ENCODE data around the gene OGA. TPM values are rescaled to one million over a fixed set of nuclear protein-coding genes. Genes with fewer than 3 reads are reported as not detected.

The OGA gene
- total and polyA plus RNA-seq, 10 donors = 65.7 to 234 (median 162) TPM

DNA sequence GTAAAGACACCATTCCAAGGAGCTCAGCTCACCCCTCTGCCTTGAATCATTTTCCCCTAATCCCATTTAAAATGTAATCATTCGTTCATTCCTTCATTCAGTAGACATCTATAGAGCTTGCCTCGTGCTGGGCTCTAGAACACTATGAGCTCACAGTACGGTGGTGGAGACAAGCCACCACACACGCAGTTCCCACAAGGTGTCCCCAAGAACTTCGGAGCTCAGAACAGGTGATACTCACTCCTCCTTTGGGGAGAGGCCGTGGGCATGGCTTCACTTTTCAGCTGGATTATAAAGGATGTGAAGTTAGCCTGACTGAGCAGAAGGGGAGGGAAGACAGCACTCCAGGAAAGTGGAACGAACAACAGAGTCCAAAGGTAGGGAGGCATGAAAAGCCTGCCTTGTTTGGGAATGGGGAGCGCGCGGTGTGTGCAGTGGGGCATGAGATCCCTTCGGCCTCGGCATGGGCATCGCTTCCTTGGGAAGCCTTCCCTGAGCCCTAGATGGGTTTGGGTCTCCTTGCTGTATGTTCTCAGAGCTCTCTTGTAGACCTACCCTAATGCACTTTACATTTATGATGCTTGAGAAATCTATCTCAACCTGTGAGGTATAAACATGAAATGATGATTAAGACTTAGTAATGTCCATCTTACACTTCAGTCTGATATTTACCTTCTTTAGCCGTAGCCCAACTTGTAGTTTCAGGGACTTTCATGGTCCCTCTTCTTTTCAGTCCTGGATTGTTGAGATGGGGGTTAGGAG lies 809 bp upstream of the OGA start:
- no peaks in the 10 kb centered on the region for H3K27me3 ChIP-seq (replicated peaks in 1 of 7)
- H3K9me3 ChIP-seq = no peaks in the 10 kb centered on the region
- TF ChIP-seq POLR2AphosphoS5 (IDR thresholded peaks at IDR 0.05) (no peak), POLR2A (IDR thresholded peaks at IDR 0.05) (no peak)
- TF ChIP-seq, protein P1, sequence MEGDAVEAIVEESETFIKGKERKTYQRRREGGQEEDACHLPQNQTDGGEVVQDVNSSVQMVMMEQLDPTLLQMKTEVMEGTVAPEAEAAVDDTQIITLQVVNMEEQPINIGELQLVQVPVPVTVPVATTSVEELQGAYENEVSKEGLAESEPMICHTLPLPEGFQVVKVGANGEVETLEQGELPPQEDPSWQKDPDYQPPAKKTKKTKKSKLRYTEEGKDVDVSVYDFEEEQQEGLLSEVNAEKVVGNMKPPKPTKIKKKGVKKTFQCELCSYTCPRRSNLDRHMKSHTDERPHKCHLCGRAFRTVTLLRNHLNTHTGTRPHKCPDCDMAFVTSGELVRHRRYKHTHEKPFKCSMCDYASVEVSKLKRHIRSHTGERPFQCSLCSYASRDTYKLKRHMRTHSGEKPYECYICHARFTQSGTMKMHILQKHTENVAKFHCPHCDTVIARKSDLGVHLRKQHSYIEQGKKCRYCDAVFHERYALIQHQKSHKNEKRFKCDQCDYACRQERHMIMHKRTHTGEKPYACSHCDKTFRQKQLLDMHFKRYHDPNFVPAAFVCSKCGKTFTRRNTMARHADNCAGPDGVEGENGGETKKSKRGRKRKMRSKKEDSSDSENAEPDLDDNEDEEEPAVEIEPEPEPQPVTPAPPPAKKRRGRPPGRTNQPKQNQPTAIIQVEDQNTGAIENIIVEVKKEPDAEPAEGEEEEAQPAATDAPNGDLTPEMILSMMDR (IDR thresholded peaks at IDR 0.05 in 8 of 11, conservative IDR thresholded peaks at IDR 0.05 in 3 of 11) = no peak
- DNase-seq = peak; percentile 83
- no peaks in the 10 kb centered on the region for H3K36me3 ChIP-seq
- intact Hi-C loops (cut with DNase I; ENCODE audit: low total_unique reads) = no loop called here
- H3K4me3 ChIP-seq = peak overlapping the region; percentile 5 to 100 (median 95)
- peaks cover 9 to 48% (median 29%) of the 10 kb centered on the region in 6 donors for H3K4me1 ChIP-seq
- peak overlapping the region; percentile 67 to 99 (median 97) for H3K27ac ChIP-seq
- 25 to 33% (median 28%) methylated on average over 14 of the region's 14 CpGs for WGBS, 5 donors

DNA sequence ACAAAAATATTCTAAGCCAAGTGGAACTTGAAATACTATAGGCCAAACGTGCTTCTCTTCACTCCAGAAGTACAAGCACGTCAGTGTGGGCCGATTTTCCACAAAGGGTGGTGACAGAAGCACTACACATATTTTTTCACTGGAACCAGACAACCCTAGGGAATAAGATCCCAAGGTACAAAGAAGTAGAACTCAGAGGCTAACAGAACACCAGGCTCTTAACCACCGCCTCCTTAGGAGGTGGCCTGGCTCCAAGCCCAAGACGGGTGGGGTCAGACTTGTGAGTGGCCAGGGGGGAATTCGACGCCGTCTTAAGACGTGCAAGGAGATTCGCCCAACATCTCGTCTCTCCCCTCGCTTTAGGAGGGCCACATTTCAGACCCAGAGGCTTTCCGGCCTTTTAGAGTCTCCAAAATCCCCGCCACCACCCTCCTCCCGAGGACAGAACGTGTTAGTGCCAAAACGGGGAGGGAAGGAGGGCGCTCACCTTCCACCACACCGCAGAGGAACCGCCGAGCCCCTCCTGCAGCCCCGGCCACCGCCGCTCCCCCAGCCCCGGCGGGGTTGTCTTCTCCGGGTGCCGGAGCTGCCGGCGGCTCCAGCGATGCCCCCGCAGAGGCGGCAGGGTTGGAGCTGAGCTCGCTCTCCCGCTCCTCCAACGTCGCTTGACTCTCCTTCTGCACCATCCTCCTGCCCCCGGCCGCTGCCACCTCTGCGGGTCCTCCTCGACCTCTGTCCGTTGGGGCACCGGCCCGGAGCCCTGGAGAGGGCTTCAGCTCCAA lies 716 bp downstream of the OGA start:
- intact Hi-C loops (cut with DNase I; ENCODE audit: low total_unique reads) = no loop called here
- Histone ChIP-seq H3K9me3 (no peaks in the 10 kb centered on the region), H3K36me3 (peaks cover 0 to 13% (median 6%) of the 10 kb centered on the region in 6 donors), H3K27me3 (replicated peaks in 1 of 7) (no peaks in the 10 kb centered on the region), H3K4me1 (peaks cover 19 to 63% (median 44%) of the 10 kb centered on the region in 6 donors), H3K27ac (peak overlapping the region; percentile 95 to 99 (median 97)), H3K4me3 (peak overlapping the region; percentile 91 to 100 (median 99))
- DNase-seq = peak; percentile 93
- TF ChIP-seq POLR2AphosphoS5 (IDR thresholded peaks at IDR 0.05) = peak in 2 of 3 donors; percentile 20 to 42
- no peak for TF ChIP-seq POLR2A (IDR thresholded peaks at IDR 0.05)
- TF ChIP-seq, protein P1 (IDR thresholded peaks at IDR 0.05 in 8 of 11, conservative IDR thresholded peaks at IDR 0.05 in 3 of 11) = no peak
- WGBS, 5 donors = 0 to 1% (median 0%) methylated on average over 30 to 44 of the region's 44 CpGs

DNA sequence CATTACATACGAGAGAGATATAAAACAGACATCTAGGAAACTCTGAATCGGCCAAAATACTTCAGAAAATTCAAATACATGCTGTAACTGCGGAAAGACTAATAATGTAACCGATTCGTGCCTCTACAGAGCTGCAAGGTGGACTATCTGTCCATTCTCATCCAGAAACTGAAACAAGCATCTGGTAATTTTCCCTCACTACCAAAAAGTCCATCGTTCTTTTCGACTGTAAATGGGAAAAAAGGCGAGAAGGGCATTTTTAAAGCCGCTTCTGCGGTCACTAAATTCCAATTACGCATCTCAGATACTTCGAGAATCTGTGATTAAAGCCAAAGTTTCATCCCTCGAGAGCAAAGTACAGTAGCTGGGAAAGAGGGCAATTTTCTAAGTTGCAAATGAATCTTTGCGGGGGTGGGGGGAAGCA lies 1.3 kb downstream of the OGA start:
- Histone ChIP-seq H3K36me3 (peaks cover 5 to 19% (median 12%) of the 10 kb centered on the region in 6 donors), H3K4me3 (peak overlapping the region; percentile 91 to 100 (median 99)), H3K4me1 (peaks cover 23 to 69% (median 50%) of the 10 kb centered on the region in 6 donors), H3K9me3 (no peaks in the 10 kb centered on the region), H3K27me3 (replicated peaks in 1 of 7) (no peaks in the 10 kb centered on the region), H3K27ac (peak overlapping the region; percentile 95 to 99 (median 97))
- no peak for DNase-seq
- no peak for TF ChIP-seq POLR2AphosphoS5 (IDR thresholded peaks at IDR 0.05)
- TF ChIP-seq, protein P1 (IDR thresholded peaks at IDR 0.05 in 8 of 11, conservative IDR thresholded peaks at IDR 0.05 in 3 of 11) = no peak
- WGBS, 5 donors = 0 to 2% (median 1%) methylated on average over 14 of the region's 14 CpGs
- intact Hi-C loops (cut with DNase I; ENCODE audit: low total_unique reads) = no loop called here

DNA sequence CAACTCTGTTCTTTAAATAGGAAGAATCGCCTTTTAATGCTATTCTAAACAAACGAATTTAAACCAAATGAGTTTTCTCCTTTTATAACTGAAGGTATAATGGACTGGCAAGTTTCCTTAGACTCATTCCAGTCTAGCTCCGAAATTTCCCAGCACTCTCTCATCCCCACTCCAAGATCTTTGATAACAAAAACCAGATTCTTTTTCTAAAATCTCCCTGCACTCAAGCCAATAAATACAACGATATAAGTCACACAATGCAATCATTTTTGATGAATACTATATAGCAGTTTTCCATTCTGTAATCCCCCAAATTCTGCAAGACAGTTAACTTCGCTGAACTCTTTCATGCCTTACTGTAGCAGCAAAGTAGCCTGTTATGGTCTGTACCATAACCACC lies 1.9 kb downstream of the OGA start:
- Histone ChIP-seq H3K9me3 (no peaks in the 10 kb centered on the region), H3K4me1 (peaks cover 23 to 74% (median 54%) of the 10 kb centered on the region in 6 donors), H3K27ac (peak overlapping the region in 6 of 8 donors; percentile 3 to 99 (median 96)), H3K27me3 (replicated peaks in 1 of 7) (no peaks in the 10 kb centered on the region), H3K36me3 (peaks cover 6 to 25% (median 15%) of the 10 kb centered on the region in 6 donors), H3K4me3 (peak overlapping the region; percentile 91 to 100 (median 99))
- 1 to 5% (median 2%) methylated on average over 5 of the region's 5 CpGs for WGBS, 5 donors
- TF ChIP-seq POLR2AphosphoS5 (IDR thresholded peaks at IDR 0.05) = no peak
- TF ChIP-seq POLR2A (IDR thresholded peaks at IDR 0.05) = no peak
- TF ChIP-seq, protein P1 (IDR thresholded peaks at IDR 0.05 in 8 of 11, conservative IDR thresholded peaks at IDR 0.05 in 3 of 11) = no peak
- no peak for DNase-seq
- intact Hi-C loops (cut with DNase I; ENCODE audit: low total_unique reads) = no loop called here
